ENCODE measurements around the gene FBXL3. TPM values are rescaled to one million over a fixed set of nuclear protein-coding genes. Genes with fewer than 3 reads are reported as not detected.

FBXL3 gene
- total and polyA plus RNA-seq, 2 of the 13 experiments (the other 11 are each of a cell fraction or from before 2014, with no cell fraction given) = 11.5 to 18.5 TPM

DNA sequence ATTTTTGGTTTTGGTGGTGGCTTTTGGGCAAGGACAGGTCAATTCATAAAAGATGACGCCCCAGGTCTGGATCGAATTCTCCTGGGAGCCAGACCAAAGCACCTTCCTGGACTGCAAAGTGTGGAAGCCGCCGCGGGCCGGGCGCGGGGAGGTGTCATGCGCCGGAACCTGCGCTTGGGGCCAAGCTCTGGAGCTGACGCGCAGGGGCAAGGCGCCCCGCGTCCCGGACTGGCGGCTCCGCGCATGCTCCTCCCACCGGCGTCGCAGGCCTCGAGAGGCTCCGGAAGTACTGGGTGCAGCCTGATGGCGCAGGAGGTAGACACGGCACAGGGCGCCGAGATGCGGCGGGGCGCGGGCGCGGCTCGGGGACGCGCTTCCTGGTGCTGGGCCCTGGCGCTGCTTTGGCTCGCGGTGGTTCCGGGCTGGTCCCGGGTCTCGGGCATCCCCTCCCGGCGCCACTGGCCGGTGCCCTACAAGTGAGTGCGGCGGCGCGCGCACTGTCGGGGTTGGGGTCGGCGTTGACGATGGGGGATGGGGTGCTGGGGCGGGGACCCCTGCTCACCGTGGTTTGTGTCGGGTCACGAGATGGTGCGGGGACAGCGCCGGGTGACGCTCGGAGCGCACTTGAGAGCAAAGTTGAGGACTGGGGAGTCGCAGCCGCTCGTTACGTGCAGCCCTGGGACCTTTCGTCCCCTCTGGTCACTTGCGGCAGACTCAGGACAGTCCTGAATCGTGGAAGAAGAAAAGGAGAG is 35.0 kb downstream of the FBXL3 start, which contains the start of gene CLN5 (continued):
- TF ChIP-seq, protein P1, sequence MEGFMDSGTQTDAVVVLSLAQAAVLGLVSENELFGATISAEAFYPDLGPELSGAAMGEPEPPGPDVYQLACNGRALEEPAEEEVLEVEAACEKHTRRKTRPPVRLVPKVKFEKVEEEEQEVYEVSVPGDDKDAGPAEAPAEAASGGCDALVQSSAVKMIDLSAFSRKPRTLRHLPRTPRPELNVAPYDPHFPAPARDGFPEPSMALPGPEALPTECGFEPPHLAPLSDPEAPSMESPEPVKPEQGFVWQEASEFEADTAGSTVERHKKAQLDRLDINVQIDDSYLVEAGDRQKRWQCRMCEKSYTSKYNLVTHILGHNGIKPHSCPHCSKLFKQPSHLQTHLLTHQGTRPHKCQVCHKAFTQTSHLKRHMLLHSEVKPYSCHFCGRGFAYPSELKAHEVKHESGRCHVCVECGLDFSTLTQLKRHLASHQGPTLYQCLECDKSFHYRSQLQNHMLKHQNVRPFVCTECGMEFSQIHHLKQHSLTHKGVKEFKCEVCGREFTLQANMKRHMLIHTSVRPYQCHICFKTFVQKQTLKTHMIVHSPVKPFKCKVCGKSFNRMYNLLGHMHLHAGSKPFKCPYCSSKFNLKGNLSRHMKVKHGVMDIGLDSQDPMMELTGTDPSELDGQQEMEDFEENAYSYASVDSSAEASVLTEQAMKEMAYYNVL (CRISPR knock-in tag; IDR thresholded peaks at IDR 0.05; ENCODE audit: borderline replicate concordance) = no peak; the same call in 1 of the 2 replicates
- TF ChIP-seq ZNF547 (CRISPR knock-in tag; IDR thresholded peaks at IDR 0.05) (peak; percentile 81; the same call in 1 of the 2 replicates), TMF1 (CRISPR knock-in tag; IDR thresholded peaks at IDR 0.05; ENCODE audit: low read depth) (0 out of 2 replicates have a peak, but pooled peaks have one; percentile 55), KAT8 (CRISPR knock-in tag; IDR thresholded peaks at IDR 0.05) (peak; percentile 95), RFXAP (CRISPR knock-in tag; IDR thresholded peaks at IDR 0.05; ENCODE audit: borderline replicate concordance) (peak; percentile 91), RELA (CRISPR knock-in tag; IDR thresholded peaks at IDR 0.05) (0 out of 2 replicates have a peak, but pooled peaks have one; percentile 36), NAIF1 (CRISPR knock-in tag; IDR thresholded peaks at IDR 0.05; ENCODE audit: borderline replicate concordance) (peak; percentile 82; the same call in 1 of the 2 replicates), ZNF446 (CRISPR knock-in tag; IDR thresholded peaks at IDR 0.05) (no peak), SRY (CRISPR knock-in tag; IDR thresholded peaks at IDR 0.05) (peak; percentile 61; the same call in 1 of the 2 replicates), SALL1 (CRISPR knock-in tag; IDR thresholded peaks at IDR 0.05) (peak; percentile 86), AGO2 (optimal IDR thresholded peaks at IDR 0.05; ENCODE audit: low read depth, low read length) (peak; percentile 44), ZNF3 (CRISPR knock-in tag; IDR thresholded peaks at IDR 0.05) (no peak), ZNF883 (CRISPR knock-in tag; IDR thresholded peaks at IDR 0.05; ENCODE audit: not compliant biosample characterization) (peak; percentile 93), ZNF430 (CRISPR knock-in tag; IDR thresholded peaks at IDR 0.05) (peak; percentile 76; the same call in 1 of the 2 replicates), ZNF282 (IDR thresholded peaks at IDR 0.05; ENCODE audit: partially characterized antibody) (no peak), ONECUT2 (CRISPR knock-in tag; IDR thresholded peaks at IDR 0.05) (0 out of 2 replicates have a peak, but pooled peaks have one; percentile 43), PRPF4 (IDR thresholded peaks at IDR 0.05; ENCODE audit: low read depth, low read length, poor library complexity, severe bottlenecking) (no peak), CREB1 (IDR thresholded peaks at IDR 0.05) (peak; percentile 91), CREB1 (CRISPR knock-in tag; IDR thresholded peaks at IDR 0.05) (no peak), SIN3A (IDR thresholded peaks at IDR 0.05; ENCODE audit: borderline replicate concordance, low read depth, low read length) (peak; percentile 92; the same call in 1 of the 2 replicates), ZNF556 (CRISPR knock-in tag; IDR thresholded peaks at IDR 0.05; ENCODE audit: borderline replicate concordance) (peak; percentile 79), NR2F6 (IDR thresholded peaks at IDR 0.05) (no peak), NR2F6 (CRISPR knock-in tag; IDR thresholded peaks at IDR 0.05) (peak; percentile 39; the same call in 1 of the 2 replicates), ZKSCAN8 (CRISPR knock-in tag; IDR thresholded peaks at IDR 0.05; ENCODE audit: borderline replicate concordance) (no peak), ZNF563 (CRISPR knock-in tag; IDR thresholded peaks at IDR 0.05) (peak; percentile 60; the same call in 1 of the 2 replicates)
- TF ChIP-seq, protein P2, sequence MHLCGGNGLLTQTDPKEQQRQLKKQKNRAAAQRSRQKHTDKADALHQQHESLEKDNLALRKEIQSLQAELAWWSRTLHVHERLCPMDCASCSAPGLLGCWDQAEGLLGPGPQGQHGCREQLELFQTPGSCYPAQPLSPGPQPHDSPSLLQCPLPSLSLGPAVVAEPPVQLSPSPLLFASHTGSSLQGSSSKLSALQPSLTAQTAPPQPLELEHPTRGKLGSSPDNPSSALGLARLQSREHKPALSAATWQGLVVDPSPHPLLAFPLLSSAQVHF (CRISPR knock-in tag; IDR thresholded peaks at IDR 0.05) = peak; percentile 49; the same call in 1 of the 2 replicates

Measured in HepG2 (cell line).